GM19452 (cell line): ENCODE data around the gene MAGEA9.
"Not testable (repeated sequence)": the region's sequence is repeated elsewhere in the genome, so short reads cannot be mapped to it uniquely, and the experiment has no call there.

ENCODE experiments used
- ATAC-seq: cut with Tn5 transposase; IDR thresholded peaks from one replicate; pipeline ENCODE4 v1.9.1; 2021; ENCODE audit not compliant: unreplicated experiment

Gene MAGEA9

GRCh38 chrX:149807747-149808458, 26.2 kb downstream of the MAGEA9 start:
- ATAC-seq: no peak

DNA sequence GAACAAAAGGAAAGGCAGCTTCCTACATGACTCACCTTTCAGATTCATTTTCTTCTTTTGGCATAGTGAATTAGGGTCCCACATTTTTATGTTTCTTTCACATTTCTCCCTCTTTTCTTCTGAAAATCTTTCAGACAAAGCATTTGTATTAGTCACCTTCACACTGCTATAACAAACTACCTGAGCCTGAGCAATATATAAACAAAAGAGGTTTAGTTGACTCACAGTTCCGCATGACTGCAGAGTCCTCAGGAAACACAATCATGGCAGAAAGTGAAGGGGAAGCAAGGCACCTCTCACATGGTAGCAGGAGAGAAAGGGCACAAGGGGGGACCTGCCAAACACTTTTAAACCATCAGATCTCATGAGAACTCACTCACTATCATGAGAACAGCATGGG, 36.9 kb downstream of the MAGEA9 start:
- no peak for ATAC-seq

DNA sequence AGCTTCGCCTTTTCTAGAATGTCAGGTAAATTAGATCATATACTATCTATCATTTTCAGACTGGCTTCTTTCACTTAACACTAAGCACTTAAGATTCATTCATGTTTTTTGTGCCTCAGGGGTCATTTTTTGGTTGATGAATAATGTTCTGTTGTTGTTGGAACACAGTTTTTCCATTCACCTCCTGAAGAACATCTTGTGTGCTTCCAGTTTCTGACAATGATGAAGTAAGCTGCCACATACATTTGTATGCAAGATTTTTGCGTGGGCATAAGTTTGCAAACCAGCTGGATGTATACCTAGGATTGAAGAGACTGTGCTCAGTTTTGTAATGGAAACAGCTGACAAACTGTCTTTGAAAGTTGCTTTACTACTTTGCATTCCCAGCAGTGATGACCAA, 37.6 kb downstream of the MAGEA9 start:
- no peak for ATAC-seq

GRCh38 chrX:149825424-149825823, 43.7 kb downstream of the MAGEA9 start:
- ATAC-seq: no peak

GRCh38 chrX:149827254-149827653, 45.5 kb downstream of the MAGEA9 start:
- no peak for ATAC-seq

- peak; percentile 46 for ATAC-seq
Observed at GRCh38 chrX:149829751-149830191, 48.0 kb downstream of the MAGEA9 start.

DNA sequence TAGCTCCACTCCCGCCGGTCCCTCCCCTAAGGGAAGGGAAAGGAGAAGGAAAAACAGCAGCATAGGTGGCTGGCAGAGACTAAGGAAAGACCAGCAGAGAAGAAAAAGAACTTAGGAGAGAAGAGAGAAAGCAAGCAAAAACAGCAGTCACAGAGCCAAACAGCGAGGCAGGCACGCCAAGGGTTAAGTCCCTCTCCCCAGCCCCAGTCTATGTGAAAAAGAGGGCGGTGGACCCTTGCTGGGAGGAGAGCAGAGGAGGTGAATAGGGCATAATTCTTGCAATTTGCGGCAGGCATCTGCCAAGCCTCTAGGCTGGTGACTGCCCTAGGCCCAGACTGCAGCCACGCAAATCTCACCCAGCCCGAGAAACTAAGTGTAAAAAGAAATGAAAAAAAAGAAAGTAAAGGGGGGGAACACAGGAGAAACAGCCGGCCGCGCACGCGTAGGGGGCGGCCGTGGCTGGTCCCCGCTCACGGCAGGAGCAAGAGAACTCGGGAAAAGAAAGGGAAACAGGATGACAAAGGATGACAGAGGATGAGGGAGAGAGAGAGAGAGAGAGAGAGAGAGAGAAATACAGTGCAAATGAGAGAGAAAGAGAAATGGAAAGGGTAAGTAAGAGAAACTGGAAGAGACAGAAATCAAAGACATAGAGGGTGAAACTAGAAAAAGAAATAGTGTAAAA, 48.6 kb downstream of the MAGEA9 start:
- ATAC-seq: peak; percentile 59

GRCh38 chrX:149831473-149831872, 49.7 kb downstream of the MAGEA9 start:
- ATAC-seq: no peak

GRCh38 chrX:149836728-149837127, 55.0 kb downstream of the MAGEA9 start:
- not testable (repeated sequence) for ATAC-seq

DNA sequence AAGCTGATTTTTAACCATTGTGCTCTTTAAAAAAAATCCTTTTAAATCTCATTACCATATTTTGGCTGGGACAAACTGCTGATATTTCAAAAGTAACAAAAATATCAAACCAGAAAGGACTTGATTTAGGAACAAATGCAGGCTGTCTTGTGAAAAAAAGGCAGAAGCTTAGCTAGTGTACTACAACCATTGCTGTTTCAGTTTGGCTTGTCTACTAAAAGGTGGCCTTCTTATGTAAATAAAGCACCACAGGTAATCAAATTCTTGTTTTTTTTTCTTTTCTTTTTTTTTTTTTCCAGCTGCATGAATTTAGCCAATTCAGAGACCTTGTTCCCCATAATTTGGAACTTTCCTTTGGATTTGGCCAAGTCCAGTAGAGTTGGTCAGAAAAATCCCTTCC, 55.4 kb downstream of the MAGEA9 start:
- no peak for ATAC-seq
